ES-I3 (cell line): Measurements from ENCODE around the gene PCSK6.

Experiments used
- H3K36me3 ChIP-seq: 2 replicates; pipeline ENCODE4 v1.6.1; 2013; ENCODE audit warnings: mild to moderate bottlenecking, low read length, control low read depth, moderate library complexity; ENCODE audit not compliant: insufficient read depth
- H3K4me1 ChIP-seq: 2 replicates; pipeline ENCODE4 v1.6.1; 2013; ENCODE audit warnings: mild to moderate bottlenecking, control low read depth, low read length; ENCODE audit not compliant: insufficient read depth
- H3K9ac ChIP-seq: 2 replicates; pipeline ENCODE4 v1.6.1; 2013; ENCODE audit warnings: low read depth, mild to moderate bottlenecking, low read length, moderate library complexity
- H3K9me3 ChIP-seq: 2 replicates; pipeline ENCODE4 v1.6.1; 2013; ENCODE audit warnings: mild to moderate bottlenecking, low read length, moderate library complexity; ENCODE audit not compliant: control insufficient read depth, insufficient read depth

The PCSK6 gene

DNA sequence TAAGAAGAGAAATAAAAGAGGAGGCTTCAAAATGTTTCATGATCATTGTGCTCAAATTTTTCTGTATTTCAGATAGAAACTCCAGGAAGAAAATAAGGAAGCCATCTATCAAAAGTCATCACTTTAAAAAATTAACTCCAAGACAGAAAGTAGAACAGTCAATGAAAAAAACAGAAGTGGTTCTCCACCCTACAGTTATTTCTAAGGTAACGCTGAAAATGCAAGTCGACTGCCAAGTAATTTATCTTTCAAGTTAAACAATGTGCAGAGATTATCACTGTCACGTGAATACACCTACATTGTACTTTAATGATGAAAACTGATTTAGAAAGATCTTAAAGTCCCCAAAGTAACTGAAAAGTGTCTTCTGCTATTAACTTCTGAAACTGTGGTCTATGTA lies 115.9 kb downstream of the PCSK6 start:
- Histone ChIP-seq H3K9me3 (no peaks in the 10 kb centered on the region), H3K4me1 (peaks cover 5% of the 10 kb centered on the region), H3K9ac (no peak overlapping the region), H3K36me3 (no peaks in the 10 kb centered on the region)

DNA sequence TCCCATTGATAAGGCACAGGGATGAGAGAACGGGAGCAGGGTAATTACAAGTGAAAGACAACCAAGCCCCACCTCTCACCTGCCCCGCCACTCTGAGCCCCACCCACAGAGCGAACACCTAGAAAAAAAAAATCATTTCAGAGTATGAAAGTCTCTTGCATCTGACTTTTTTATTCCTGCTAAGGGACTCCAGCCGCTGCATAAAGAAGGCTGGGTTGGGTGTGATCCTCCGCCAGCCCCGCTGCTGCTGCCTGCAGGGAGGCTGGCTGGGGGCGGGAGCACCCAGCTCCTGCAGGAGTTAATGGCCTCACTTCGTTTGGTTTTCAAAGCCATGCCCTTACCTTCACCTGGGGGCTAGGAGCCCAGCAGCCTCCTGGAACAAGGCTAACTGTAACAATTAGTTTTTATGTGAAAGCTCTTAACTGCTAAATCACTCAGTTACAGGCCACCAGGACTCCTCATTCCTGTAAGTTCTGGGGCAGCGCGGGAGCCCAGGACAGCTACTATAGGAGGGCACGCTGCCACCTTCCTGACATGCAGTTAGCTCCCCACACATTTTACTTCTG lies 116.5 kb downstream of the PCSK6 start:
- no peak overlapping the region for H3K9ac ChIP-seq
- H3K36me3 ChIP-seq = no peaks in the 10 kb centered on the region
- peaks cover 5% of the 10 kb centered on the region for H3K4me1 ChIP-seq
- no peaks in the 10 kb centered on the region for H3K9me3 ChIP-seq

DNA sequence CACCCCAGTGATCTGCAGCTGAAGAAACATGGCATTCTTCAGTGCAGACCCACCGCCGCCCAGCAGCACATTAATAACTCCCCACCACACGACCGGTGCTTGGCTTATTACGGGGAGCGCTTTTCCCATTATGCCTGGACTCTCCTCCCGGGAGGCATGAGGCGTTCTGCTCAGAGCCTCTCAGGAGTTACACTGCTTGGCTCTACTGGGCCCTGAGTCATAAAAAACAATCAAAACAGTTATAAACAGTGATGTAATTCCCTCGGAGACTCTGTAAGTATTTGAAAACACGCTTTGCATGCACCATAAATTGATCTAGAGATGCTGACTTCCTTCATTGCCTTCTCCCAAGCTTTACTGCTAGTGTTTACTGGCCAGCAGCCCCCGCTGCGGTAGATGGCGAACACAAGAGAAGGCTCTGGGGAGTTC lies 117.3 kb downstream of the PCSK6 start:
- H3K4me1 ChIP-seq = peaks cover 5% of the 10 kb centered on the region
- H3K9ac ChIP-seq = no peak overlapping the region
- no peaks in the 10 kb centered on the region for H3K36me3 ChIP-seq
- H3K9me3 ChIP-seq = no peaks in the 10 kb centered on the region

DNA sequence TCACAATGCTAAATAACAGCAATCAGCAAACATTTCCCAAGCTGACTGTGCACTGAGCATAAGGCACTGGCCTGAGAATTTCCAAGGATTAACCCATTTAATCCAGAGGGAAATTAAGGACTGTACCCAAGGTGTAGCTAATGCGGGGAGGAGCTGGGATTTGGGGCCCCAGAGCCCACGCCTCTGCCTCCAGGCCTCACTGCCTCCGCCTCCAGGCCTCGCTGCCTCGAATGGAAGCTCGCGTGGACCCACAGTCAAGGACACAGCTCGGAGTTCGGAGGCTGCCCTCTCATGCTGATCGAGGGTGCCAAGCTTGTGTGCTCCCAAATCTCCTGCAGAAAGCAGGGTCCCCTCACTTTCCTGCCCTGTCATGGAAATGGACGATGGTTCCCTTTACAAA lies 118.0 kb downstream of the PCSK6 start:
- Histone ChIP-seq H3K9me3 (no peaks in the 10 kb centered on the region), H3K36me3 (no peaks in the 10 kb centered on the region), H3K9ac (no peak overlapping the region), H3K4me1 (peaks cover 5% of the 10 kb centered on the region)

DNA sequence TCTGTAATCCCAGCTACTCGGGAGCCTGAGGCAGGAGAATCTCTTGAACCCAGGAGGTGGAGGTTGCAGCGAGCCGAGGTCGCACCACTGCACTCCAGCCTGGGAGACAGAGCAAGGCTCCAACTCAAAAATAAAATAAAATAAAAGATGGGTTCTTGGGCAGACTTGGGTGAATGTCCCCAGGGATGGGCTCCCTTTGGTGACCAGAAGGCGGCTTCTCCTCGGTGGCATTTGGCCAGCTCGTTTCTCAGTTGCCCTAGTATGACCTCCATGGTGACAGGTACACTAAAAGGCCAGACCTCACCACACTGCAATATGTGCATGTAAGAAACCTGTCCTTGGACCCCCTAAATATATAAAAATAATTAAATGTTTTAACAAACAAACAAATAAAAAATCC lies 118.4 kb downstream of the PCSK6 start:
- no peaks in the 10 kb centered on the region for H3K9me3 ChIP-seq
- H3K9ac ChIP-seq = no peak overlapping the region
- H3K36me3 ChIP-seq = no peaks in the 10 kb centered on the region
- peaks cover 5% of the 10 kb centered on the region for H3K4me1 ChIP-seq

DNA sequence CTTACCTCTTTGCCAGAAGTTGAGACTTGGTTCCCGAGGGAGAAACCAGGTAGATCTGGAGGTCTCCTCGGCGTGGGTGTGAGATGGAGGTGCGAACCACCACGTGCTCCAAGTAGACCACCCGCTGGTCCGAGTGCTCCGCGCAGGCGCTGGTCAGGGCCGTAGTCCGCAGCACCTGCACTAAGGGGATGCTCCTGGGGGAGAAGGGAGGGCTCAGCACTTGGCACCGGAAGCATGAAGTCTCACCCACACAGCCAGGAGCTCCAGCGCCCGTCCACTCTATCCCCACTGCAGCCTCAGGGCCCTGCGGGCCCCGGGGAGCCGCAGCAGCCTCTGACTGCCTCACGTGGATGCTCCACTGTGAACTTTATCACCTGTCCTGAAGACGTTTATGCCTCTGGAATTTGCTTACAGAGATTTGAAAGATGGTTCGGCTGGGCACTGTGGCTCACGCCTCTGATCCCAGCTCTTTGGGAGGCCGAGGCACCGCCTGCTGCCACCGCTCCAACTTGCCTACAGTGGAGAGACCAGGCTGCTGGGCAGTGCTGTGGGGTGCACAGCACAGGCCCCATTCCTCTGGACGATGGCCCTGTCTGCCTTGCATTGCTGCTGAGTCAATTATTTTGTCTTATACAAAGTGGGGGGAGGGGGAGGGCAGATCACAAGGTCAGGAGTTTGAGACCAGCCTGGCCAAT lies 119.0 kb downstream of the PCSK6 start:
- Histone ChIP-seq H3K9me3 (no peaks in the 10 kb centered on the region), H3K4me1 (peaks cover 5% of the 10 kb centered on the region), H3K36me3 (no peaks in the 10 kb centered on the region), H3K9ac (no peak overlapping the region)

DNA sequence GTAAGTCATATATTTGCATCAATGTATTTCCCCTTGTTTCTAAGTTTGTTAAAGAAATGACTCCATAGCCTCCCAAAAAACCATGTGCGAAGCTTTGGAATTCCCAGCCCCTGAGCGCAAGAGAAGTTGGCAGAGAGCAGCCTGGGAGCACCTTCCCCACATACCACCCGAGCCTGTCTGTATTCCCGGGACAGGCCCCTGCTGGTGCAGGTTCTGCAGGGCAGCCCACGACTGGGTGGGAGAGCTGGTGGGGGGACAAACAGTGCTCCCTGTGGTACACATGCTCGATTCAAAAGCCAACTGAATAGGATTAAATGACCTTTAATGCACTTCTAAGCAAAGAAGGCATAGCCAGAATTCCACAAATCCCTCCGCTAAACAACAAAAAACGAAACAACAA lies 119.8 kb downstream of the PCSK6 start:
- Histone ChIP-seq H3K4me1 (peaks cover 5% of the 10 kb centered on the region), H3K9ac (no peak overlapping the region), H3K36me3 (no peaks in the 10 kb centered on the region), H3K9me3 (peaks cover 6% of the 10 kb centered on the region; the same call in 1 of the 2 replicates)

DNA sequence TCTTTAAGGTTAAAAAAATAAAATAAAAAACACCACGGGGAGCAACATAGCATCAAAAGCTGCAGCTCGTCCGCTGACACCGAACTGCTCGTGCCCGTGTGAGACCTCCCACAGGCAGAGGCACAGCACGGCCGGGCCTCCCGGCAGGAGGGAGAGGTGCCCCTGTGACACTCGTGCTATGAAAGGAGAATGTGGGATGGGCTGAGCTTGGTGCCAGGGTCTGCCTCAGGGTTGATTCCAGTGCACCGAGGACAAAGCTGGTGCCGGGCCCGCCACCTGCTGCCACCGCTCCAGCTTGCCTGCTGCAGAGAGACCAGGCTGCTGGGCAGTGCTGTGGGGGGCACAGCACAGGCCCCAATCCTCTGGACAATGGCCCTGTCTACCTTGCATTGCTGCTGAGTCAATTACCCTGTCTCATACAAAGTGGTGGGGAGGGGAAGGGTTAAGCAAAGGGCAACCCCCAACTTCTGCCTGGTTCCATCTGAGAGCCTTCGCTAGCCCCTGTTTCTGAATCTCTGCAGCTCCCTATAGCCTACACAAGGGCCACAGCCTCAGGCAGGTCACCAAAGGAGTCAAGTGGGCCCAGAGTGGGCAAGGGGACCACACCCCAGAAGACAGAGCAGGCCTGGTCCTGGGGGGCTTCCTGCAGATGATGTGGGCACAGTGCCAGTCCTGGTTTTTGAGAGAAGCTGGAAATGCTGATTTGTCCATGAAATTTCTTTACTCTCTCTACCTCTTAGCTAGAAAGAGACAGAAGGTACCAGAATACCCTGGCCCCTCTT lies 120.5 kb downstream of the PCSK6 start:
- H3K9ac ChIP-seq = no peak overlapping the region
- H3K36me3 ChIP-seq = no peaks in the 10 kb centered on the region
- H3K9me3 ChIP-seq = peaks cover 7% of the 10 kb centered on the region; the same call in 1 of the 2 replicates
- peaks cover 5% of the 10 kb centered on the region for H3K4me1 ChIP-seq

DNA sequence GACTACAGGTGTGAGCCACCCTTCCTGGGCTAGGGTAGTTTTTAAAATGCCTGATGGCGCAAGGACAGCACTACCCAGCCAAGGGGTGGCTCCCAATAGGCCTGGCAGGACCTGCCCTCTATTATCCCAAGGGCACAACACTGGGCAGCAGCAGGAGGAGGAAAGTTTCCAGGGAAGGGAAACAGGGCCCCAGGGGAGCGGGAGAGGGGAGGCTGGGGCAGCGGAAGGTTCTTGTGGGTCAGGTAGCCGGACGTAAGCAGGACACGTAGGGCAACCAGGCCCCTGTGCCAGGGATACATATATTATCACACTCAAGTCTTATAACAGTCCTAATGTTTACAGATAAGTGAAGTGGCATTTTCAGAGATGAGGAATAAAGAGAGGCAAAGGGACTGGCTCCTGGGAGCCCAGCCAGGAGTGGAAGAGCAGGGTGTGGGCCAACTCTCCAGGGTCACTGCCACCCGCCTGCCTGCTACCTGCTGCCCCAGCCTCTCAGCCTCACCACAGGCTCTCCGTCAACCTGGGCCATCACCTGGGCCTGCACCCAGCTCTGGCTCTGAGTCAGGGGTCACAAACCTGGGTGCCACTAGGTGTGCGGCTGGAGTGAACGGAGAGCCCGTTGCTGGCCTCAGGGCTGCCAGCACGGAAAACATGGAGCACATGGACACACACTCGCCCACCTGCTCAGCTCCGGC lies 121.3 kb downstream of the PCSK6 start:
- peaks cover 7% of the 10 kb centered on the region; the same call in 1 of the 2 replicates for H3K9me3 ChIP-seq
- no peaks in the 10 kb centered on the region for H3K36me3 ChIP-seq
- H3K9ac ChIP-seq = no peak overlapping the region
- peaks cover 5% of the 10 kb centered on the region for H3K4me1 ChIP-seq

DNA sequence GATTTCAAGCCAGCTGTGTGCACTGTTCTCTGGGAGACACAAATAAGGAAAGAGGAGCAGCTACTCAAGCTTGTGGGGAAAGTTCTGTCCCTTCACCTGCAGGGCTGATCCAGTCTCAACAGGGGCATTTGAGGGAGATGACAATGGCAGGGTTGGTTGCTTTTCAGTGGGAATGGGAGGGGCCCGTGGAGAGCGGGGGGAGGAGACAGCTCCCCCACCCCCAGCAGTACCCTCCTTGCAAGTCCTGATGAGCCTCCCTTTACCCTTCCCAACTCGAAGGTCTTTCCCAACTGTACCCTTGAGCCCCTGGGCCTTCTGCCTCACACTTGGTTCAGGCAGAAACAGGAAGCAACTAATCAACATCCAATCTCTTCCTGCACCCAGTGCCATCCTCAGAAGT lies 122.7 kb downstream of the PCSK6 start:
- no peaks in the 10 kb centered on the region for H3K36me3 ChIP-seq

DNA sequence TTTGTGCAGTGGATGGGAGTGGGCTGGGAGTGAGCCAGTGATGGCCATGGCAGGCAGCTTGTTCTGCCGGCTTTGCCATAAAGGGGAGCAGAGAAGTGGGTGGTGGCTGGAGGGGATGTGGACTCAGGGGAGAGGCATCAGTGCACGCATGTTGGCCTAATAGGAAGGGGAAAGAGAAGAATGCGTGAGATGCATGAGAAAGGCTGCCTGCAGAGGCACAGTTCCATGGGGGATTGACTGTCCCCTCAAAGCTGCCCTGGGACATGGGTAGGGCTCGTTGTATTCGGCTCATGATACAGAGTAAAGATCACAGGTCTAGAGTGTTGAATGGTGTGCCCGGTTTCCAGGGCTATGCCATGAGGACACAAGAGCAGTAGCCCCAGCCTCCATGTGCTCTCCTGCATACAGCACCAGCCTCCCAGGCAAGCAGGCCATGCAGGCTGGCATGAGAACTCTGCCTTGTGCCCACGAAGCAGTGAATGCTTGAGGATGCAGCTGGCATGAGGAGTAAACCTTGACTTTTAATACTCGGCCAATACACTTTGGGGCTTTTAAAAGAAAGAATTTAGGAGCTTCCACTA lies 126.4 kb downstream of the PCSK6 start:
- H3K9ac ChIP-seq = no peak overlapping the region
- H3K9me3 ChIP-seq = peaks cover 7% of the 10 kb centered on the region; the same call in 1 of the 2 replicates
- 0 out of 2 replicates have a peak, but pooled peaks cover 3% of the 10 kb centered on the region for H3K4me1 ChIP-seq
- H3K36me3 ChIP-seq = no peaks in the 10 kb centered on the region

More for the DNA sequence above, 122.7 kb downstream of the PCSK6 start:
- no peaks in the 10 kb centered on the region for H3K4me1 ChIP-seq
- H3K9ac ChIP-seq = no peak overlapping the region
- peaks cover 7% of the 10 kb centered on the region; the same call in 1 of the 2 replicates for H3K9me3 ChIP-seq

DNA sequence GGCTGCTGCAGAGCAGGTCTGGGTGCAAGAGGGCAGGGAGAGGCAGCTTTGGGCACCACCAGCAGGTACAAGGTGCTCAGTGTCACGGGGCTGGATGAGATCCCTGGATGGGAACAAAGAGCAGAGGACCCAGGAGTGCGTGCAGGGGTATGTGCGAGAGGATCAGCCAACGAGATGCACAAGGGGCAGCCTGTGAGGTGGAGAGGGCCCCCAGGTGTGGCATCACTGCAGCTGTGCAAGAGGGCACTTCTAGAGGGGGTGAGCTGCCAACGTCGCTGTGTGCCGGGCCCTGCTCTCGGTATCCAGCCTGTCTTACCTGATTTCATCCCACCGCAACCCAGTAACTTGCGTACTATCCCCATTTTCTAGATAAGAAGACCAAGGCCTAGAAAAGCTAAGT lies 127.1 kb downstream of the PCSK6 start:
- no peaks in the 10 kb centered on the region for H3K36me3 ChIP-seq
- H3K9me3 ChIP-seq = peaks cover 7% of the 10 kb centered on the region; the same call in 1 of the 2 replicates
- 0 out of 2 replicates have a peak, but pooled peaks cover 3% of the 10 kb centered on the region for H3K4me1 ChIP-seq
- H3K9ac ChIP-seq = no peak overlapping the region

DNA sequence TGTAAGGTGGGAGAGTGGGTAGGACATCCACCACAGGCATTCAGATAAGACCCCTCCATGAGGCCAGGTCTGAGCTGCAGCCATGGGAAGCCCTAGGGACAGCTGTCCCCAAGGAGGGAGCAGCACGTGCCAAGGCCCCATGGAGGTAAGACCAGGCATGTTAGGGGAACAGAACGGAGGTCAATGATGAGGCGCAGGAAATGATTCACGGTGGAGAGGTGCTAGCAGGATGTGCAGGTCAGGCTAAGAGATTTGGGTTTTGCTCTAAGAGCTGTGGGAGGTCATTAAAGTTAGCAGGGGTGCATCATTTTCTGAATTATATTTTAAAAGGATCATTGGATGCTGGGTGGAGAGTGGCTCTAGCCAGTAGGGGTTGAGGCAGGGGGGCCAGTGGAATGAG lies 128.1 kb downstream of the PCSK6 start:
- Histone ChIP-seq H3K36me3 (no peaks in the 10 kb centered on the region), H3K9me3 (peaks cover 7% of the 10 kb centered on the region; the same call in 1 of the 2 replicates), H3K9ac (no peak overlapping the region), H3K4me1 (0 out of 2 replicates have a peak, but pooled peaks cover 3% of the 10 kb centered on the region)
